G401 (cell line): ENCODE data around the gene MCRIP1. TPM values are rescaled to one million over a fixed set of nuclear protein-coding genes. Genes with fewer than 3 reads are reported as not detected.

Experiments used
- DNase-seq: peaks from one replicate; pipeline ENCODE4 v3.0.0-alpha.2; 2015; ENCODE audit warnings: low spot score
- in situ Hi-C: cut with HindIII; loops from 2 replicates; pipeline ENCODE4 v1.10.0; 2016; ENCODE audit warnings: low sequenced_read_pairs, mixed read lengths
- total RNA-seq: library from RNA; depleted of rRNA; stranded (reverse); fragments of >200 nt; shearing (Covaris generic); gene quantifications from 2 replicates; pipeline ENCODE4 v1.2.3, GENCODE V29; 2014

Gene MCRIP1
- total RNA-seq, 1 experiment from 2014 or later: 133 TPM

- no peak for DNase-seq
- in situ Hi-C loops: no loop called here
Measured at GRCh38 chr17:81825841-81826466, 7.1 kb downstream of the MCRIP1 start.

- DNase-seq: no peak
- in situ Hi-C loops: no loop called here
Measured at GRCh38 chr17:81824595-81824994, 8.5 kb downstream of the MCRIP1 start.

- in situ Hi-C loops: no loop called here
- DNase-seq: no peak
Measured at GRCh38 chr17:81823820-81824550, 9.1 kb downstream of the MCRIP1 start.

- in situ Hi-C loops: no loop called here
- DNase-seq: no peak
Measured at GRCh38 chr17:81822996-81823819, 9.9 kb downstream of the MCRIP1 start.

- DNase-seq: no peak
- in situ Hi-C loops: no loop called here
Measured at GRCh38 chr17:81822312-81822637, 10.8 kb downstream of the MCRIP1 start.

GRCh38 chr17:81821603-81822311, 11.3 kb downstream of the MCRIP1 start:
- in situ Hi-C loops: no loop called here
- DNase-seq: peak; percentile 29

GRCh38 chr17:81821147-81821546, 11.9 kb downstream of the MCRIP1 start:
- no peak for DNase-seq
- in situ Hi-C loops: no loop called here

- in situ Hi-C loops: no loop called here
- DNase-seq: no peak
Measured at GRCh38 chr17:81819708-81820107, 13.4 kb downstream of the MCRIP1 start.

GRCh38 chr17:81817758-81818147, 15.3 kb downstream of the MCRIP1 start:
- no peak for DNase-seq
- in situ Hi-C loops: no loop called here

GRCh38 chr17:81815646-81815986, 17.5 kb downstream of the MCRIP1 start:
- DNase-seq: no peak
- in situ Hi-C loops: no loop called here

GRCh38 chr17:81814748-81815645, 18.1 kb downstream of the MCRIP1 start:
- DNase-seq: no peak

GRCh38 chr17:81813861-81814683, 19.0 kb downstream of the MCRIP1 start:
- no peak for DNase-seq
- in situ Hi-C loops: no loop called here

More at GRCh38 chr17:81814748-81815645, 18.1 kb downstream of the MCRIP1 start:
- in situ Hi-C loops: no loop called here

GRCh38 chr17:81813371-81813684, 19.8 kb downstream of the MCRIP1 start:
- DNase-seq: no peak
- in situ Hi-C loops: no loop called here

GRCh38 chr17:81812571-81813370, 20.3 kb downstream of the MCRIP1 start:
- in situ Hi-C loops: no loop called here
- DNase-seq: no peak

- in situ Hi-C loops: no loop called here
- no peak for DNase-seq
Measured at GRCh38 chr17:81811705-81812570, 21.2 kb downstream of the MCRIP1 start.

- no peak for DNase-seq
- in situ Hi-C loops: no loop called here
Measured at GRCh38 chr17:81810892-81811704, 22.0 kb downstream of the MCRIP1 start.
